Measurements from ENCODE around the gene NELL1.

The NELL1 gene

GRCh38 chr11:21501245-21501644 lies 831.9 kb downstream of the NELL1 start:
- DNase-seq, result no peak

GRCh38 chr11:21505070-21505469 lies 835.7 kb downstream of the NELL1 start:
- no peak for DNase-seq

- DNase-seq, result no peak
These were observed 842.6 kb downstream of the NELL1 start for GRCh38 chr11:21511835-21512440.

DNA sequence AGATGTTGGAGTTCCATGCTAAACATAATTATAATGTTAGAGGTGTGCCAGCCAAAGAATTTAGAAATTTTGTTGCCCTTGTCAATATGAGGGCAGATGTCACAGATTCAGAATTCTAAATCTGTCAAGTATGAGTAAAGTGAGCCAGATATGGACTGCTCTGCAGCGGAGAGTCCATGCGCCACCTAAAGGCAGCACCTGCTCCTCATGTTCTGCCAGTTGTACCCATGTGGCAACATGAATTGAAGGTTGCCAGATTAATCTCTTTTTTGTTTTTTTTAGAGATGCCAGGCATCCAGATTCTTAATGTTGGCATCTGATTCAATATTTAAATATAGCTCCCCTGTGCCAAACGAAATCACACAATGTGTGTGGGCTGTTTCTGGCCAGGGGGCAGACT lies 844.9 kb downstream of the NELL1 start:
- DNase-seq, result no peak

DNA sequence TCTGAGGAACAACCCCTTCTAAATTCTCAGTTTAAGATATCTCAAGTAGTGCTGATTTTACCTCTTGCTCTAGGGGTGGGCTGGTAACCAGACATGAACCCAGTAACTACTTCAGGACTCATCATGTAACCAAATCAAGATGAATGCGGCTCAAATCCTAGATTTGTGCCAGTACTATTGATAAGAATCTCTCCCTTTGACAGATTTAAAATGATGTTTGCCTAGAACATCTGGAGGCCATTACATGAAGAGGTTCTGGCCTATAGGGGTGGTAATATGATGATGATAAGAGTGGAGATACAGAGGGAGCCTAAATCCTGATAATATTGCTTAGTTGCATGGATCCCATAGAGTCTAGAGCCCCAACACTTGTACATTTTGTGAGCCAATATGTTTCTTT lies 850.9 kb downstream of the NELL1 start:
- no peak for DNase-seq

DNA sequence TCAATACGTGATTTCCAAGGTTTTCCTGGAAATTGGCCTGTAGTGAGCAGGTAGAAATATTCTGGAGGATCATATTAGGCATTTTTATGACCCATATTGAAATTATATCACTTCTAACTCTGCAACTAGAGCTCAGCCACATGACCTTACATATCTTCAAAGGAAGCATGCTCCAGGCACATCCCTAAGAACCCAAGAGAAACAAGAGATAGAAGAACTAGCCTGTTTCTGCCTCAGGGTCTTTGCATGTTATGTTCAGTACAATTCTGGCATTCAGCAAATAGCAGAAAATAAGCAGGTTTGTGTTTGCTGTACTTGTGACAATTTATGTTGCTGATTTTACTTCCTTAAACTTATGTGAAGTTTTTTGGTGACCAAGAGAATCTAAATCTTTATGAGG lies 859.8 kb downstream of the NELL1 start:
- DNase-seq, result no peak

- DNase-seq, result no peak
These were observed 864.9 kb downstream of the NELL1 start for GRCh38 chr11:21534288-21534687.

GRCh38 chr11:21537980-21538379 lies 868.6 kb downstream of the NELL1 start:
- DNase-seq, result no peak

DNA sequence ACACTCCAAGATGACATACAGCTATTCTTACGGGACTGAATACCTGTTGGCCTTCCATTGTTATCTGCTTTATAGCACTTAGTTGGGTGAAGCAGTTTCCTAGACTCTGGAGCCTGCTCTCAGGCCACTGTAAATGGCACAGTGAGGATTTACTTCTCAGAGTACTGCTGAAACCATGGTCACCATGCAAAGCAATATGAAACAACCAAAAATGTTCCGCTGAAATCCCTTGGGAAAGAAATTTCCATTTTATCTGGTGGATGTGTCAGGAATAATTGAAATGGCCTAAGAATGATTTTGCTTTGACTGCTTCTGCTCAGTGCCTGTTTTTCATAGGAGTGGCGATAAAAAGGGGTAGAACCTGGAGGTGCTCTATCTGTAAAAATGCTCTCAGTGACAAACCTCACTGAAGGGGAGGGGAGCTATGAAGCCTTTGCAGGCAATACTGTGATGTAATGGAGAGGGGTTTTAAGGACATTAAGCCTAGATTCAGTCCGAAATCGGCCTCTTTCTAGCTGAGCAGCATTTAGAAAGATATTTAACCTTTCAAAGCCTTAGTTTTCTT lies 871.9 kb downstream of the NELL1 start:
- no peak for DNase-seq

GRCh38 chr11:21543901-21544300 lies 874.5 kb downstream of the NELL1 start:
- DNase-seq, result no peak

DNA sequence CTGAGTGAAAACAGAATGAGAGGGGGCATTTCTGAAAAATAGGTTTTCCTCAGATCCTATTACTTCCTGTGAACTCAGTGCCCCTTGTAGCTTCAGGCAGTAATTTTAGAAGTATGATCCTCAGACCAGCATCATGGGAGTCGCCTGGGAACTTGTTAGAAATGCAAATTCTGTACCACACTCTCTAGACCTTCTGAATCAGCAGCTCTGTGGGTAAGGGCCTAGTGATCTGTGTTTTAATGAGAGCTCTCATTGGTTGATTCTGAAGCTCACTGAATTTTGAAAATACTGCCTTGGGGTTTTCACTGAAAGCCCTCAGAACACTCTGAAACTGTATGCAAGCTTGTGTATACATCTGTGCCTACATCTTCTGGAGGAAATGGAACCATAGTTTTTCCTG lies 876.3 kb downstream of the NELL1 start:
- DNase-seq, result no peak

DNA sequence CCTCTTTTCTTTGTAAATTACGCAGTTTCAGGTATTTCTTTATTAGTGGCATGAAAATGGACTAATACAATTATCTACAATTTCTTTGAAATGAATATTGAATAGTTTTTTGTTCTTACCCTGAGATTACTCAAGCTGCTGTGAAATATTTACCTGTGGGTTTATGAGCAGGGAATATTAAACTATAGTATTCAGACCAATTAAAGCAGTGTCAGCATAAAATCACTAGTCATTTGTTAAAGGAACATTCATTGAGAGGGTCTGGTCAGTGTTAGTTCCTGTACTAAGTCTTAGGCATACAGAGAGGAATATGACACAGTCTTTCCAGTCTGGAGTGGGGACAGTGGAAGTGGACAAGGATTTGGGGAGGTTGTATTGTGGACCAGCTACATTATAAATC lies 877.3 kb downstream of the NELL1 start:
- DNase-seq, result no peak

DNA sequence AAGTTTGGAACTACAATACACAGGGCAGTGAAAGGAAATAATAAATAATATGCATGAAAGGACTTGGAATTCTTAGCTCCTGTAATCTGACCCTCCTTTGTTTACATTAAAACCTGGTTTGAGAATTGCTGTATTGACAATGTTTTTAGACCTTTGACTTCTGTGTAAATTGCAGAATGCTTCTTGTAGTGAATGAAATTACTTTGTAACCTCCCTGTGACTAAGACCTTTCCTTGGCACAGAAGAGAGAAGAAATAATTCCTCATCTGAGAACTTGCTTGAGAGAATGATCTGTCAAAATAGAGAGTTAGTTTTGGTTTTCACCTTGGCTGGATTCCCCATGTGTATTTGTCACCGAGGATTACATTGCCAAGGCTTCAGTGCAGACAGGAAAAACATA lies 883.5 kb downstream of the NELL1 start:
- DNase-seq, result no peak

- DNase-seq, result no peak
These were observed 884.4 kb downstream of the NELL1 start for GRCh38 chr11:21553795-21554194.

GRCh38 chr11:21554284-21554683 lies 884.9 kb downstream of the NELL1 start:
- DNase-seq, result no peak

- no peak for DNase-seq
These were observed 887.5 kb downstream of the NELL1 start for GRCh38 chr11:21556926-21557325.

DNA sequence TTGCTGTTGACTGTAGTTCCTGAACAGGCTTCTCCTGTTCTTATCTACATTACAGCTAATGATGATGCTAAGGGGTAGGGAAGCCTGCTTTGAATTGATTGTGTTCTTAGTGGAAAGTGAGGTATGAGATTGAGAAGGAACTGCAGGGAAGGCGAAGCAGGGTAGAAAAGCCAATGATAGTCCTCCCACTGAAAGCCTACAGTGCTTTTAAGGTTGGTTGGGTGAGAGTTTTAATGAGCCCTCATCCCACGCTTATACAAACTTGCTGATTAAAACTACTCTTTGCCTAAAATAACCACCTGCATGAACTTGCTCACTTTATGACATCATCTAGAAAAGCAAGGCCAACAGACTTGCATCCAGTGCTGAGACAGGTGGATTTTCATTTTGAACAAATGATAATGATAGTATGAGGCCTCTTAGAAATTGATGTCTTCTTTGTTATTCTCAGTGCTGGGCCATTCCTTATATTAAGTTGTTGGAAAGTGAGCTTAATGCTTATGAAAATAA lies 891.1 kb downstream of the NELL1 start:
- DNase-seq, result no peak

GRCh38 chr11:21561581-21561980 lies 892.2 kb downstream of the NELL1 start:
- DNase-seq, result no peak

GRCh38 chr11:21564095-21564494 lies 894.7 kb downstream of the NELL1 start:
- DNase-seq, result no peak

DNA sequence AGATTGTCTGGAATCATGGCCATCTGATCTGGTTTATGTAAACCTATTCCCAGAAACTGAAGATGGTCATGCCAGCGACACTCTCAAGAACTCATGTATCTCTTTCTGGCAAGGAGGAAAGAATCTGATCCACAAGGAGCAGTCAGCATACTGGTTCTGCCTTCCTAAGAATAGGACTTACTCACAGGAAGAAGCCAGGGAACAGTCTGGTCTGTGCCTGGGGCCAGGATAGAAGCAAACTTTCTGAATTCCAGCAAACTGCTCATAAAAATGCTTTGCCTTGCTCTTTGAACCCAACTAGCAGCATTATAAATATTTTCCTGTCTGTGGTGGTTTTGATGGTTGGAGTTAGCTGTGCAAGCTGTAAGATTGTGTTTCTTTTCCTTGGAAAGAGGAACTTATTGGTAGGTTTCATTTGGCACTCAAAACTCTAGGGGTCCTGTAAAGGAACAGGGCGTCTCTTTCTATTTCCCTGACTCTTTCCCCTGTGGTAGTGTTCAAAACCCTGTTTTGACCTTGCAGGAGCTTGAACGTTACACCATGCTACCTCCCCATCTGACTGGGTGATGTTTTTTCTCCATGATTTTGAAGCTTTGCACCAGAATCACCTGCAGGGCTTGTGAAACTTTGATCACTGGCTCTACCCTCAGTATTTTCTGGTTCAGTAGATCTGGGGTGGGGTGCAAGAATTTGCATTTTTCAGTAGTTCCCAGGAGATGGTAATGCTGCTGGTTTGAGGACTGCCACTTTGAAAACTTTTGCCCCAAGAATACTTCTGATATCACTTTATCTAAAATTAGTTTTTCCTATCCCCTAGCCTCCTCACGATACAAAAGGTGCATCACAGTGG lies 895.7 kb downstream of the NELL1 start:
- no peak for DNase-seq

DNA sequence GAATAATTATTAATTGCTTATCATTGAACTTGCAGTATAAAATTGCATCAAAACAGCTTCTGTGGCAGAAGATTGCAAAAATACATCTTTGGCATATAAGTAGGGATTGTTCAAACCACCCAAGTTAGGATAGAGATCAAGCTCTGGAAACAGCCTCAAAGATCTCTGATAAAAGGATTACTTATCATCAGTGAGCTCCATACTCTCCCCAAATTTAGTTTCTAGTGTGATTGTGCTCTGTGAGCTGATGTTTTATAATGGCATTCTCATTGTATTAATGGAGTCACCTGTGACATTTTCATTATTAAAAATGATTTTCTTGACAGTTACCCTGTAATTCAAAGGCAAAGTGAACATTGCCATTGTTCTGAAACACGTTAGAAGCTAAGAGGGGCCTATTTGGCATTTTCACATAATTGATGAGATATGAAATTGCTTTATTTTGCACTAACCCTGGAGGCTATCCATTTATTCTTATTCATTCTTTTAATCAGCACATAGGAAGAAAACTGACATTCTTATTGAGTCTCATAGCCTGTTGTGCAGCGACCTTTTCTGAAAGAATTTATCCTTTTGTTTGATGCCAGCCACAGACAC lies 897.2 kb downstream of the NELL1 start:
- DNase-seq, result no peak

GRCh38 chr11:21567645-21568290 lies 898.4 kb downstream of the NELL1 start:
- no peak for DNase-seq

- no peak for DNase-seq
These were observed 902.8 kb downstream of the NELL1 start for GRCh38 chr11:21572210-21572609.

All from central memory CD4-positive, alpha-beta T cell (primary cell).